Tibial nerve (tissue), 4 donors: ENCODE data around the gene FUCA2.

ENCODE experiments used
- EP300 ChIP-seq, 2 donors: sonication (generic); formaldehyde crosslinking; IDR thresholded peaks; one replicate each; pipeline ENCODE4 v1.6.1; 2017; ENCODE audit warnings: antibody characterized with exemption in 2 of 2, mild to moderate bottlenecking in 1 of 2
- POLR2A ChIP-seq, 2 donors: fragments of 450-650 bp; IDR thresholded peaks; one replicate each; pipeline ENCODE4 v1.6.1; 2017; ENCODE audit warnings: antibody characterized with exemption in 2 of 2, mild to moderate bottlenecking in 2 of 2, moderate library complexity in 2 of 2
- TF ChIP-seq, protein P1 (sequence below), 5 experiments: fragments of 200-600 bp in 3 of 5; fragments of 450-650 bp in 2 of 5; sonication (generic) in 3 of 5; IDR thresholded peaks; one replicate each; pipeline ENCODE4 v1.5.1; 2016 to 2019; ENCODE audit warnings: antibody characterized with exemption in 5 of 5, mild to moderate bottlenecking in 3 of 5, moderate library complexity in 2 of 5

- TF ChIP-seq POLR2A (IDR thresholded peaks at IDR 0.05): no peak
- TF ChIP-seq, protein P1, sequence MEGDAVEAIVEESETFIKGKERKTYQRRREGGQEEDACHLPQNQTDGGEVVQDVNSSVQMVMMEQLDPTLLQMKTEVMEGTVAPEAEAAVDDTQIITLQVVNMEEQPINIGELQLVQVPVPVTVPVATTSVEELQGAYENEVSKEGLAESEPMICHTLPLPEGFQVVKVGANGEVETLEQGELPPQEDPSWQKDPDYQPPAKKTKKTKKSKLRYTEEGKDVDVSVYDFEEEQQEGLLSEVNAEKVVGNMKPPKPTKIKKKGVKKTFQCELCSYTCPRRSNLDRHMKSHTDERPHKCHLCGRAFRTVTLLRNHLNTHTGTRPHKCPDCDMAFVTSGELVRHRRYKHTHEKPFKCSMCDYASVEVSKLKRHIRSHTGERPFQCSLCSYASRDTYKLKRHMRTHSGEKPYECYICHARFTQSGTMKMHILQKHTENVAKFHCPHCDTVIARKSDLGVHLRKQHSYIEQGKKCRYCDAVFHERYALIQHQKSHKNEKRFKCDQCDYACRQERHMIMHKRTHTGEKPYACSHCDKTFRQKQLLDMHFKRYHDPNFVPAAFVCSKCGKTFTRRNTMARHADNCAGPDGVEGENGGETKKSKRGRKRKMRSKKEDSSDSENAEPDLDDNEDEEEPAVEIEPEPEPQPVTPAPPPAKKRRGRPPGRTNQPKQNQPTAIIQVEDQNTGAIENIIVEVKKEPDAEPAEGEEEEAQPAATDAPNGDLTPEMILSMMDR (IDR thresholded peaks at IDR 0.05): no peak
- TF ChIP-seq EP300 (IDR thresholded peaks at IDR 0.05): no peak
These were observed 35.1 kb upstream of the FUCA2 start for GRCh38 chr6:143546599-143546998.
